GM12872 (cell line): ENCODE data around the gene DRAXIN.

Experiments
- TF ChIP-seq, protein P1 (sequence below): IDR thresholded peaks from 3 replicates; pipeline ENCODE4 v1.5.1; 2011; ENCODE audit warnings: low read depth, mild to moderate bottlenecking, low read length, moderate library complexity; ENCODE audit not compliant: insufficient read depth

DRAXIN gene

DNA sequence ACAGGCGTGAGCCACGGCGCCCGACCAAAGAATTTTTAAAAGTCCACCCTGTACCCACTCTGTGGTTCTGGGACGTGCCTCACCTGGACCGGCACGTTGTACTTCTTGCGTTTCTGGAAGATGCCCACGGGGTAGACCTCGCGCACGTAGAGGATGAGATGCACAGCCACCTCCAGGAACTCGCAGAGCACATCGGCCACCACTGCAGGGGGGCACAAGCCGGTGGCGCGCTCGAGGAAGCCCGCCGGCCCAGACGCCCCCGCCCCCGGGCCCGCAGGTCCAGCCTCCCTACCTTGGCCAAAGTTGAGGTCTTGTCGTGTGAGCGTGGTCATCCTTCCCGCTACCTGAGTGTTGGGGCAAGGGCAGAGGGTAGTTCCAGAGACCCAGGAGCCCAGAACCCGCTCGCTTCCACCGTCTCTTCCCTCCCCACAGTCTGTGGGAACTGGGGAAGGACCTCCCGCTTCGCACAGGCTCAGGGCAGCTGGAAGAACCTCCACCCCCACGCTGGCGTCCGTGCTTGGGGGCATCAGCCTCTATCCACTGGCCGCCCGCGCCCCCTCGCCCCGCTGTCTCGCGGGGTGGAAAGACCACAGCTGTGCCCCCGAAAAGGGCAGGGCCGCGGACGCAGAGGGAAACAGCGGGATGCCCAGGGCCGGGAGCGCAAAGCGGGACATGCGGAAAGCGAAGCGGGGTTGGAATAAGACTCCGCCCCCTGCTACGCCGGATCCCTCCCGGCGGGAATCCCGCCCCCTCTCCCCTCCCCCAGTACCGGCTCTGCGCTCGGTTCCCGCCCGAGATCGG lies 11.0 kb upstream of the DRAXIN start:
- TF ChIP-seq, protein P1, sequence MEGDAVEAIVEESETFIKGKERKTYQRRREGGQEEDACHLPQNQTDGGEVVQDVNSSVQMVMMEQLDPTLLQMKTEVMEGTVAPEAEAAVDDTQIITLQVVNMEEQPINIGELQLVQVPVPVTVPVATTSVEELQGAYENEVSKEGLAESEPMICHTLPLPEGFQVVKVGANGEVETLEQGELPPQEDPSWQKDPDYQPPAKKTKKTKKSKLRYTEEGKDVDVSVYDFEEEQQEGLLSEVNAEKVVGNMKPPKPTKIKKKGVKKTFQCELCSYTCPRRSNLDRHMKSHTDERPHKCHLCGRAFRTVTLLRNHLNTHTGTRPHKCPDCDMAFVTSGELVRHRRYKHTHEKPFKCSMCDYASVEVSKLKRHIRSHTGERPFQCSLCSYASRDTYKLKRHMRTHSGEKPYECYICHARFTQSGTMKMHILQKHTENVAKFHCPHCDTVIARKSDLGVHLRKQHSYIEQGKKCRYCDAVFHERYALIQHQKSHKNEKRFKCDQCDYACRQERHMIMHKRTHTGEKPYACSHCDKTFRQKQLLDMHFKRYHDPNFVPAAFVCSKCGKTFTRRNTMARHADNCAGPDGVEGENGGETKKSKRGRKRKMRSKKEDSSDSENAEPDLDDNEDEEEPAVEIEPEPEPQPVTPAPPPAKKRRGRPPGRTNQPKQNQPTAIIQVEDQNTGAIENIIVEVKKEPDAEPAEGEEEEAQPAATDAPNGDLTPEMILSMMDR: no peak

DNA sequence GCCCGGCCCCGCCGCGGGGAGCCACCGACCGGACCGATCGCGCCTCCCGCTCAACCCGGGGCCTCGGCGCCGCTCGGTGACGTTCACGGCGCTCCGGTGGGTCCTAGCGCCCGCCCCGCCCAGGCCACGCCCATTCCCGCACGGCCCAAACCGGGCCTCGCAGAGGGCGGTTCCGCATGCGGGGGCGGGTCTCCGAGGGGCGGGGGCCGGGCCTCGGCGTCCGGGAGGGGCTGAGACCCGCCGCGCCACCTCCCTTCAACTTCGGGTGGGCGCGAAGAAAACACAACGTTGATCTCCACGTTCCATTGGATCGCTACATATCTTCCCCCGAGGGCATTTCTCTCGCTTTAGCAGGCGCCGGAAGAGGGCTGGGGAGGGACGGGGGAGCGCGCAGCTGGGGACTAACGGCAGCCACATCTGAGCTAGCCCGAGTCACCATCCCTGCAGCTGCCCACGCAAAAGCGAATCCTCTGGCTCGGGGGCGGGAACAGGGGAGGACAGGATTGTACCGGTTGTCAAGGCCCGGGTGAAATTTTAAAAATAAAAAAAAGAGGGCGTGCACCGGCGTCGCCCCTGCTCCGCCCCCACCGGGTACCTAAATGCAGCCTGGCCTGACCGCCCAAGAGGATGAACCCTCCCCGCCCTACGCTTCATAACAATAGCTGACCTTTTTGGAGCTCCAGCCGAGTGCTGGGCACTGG lies 10.3 kb upstream of the DRAXIN start, which contains the start of gene MAD2L2:
MAD2L2 (minus strand) TSS at position 78 of the 701 bp plus-strand sequence. CDS start 547 bp downstream, outside the sequence.
- TF ChIP-seq, protein P1: no peak

DNA sequence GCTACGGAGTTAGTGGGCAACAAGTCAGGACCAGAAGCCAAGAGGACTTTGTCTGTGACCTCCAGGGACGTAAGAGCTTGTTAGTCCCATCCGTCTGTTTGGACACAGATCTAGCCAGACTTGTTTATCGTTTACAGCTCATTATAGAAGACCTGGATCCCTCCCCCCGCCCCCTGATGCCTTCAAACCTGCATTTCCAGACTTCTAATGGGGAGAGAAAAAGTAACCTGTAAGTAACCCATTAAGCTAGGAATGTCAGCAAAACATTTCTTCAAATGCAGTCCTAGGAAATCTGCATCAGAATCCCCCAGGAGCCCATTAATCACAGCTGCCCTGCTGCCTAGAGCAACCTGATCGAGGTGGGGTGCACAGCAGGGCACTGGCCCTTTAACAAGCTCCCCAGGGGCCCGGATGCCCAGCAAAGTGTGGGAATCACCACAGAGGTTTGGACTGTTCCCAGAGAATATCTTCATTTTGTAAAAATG lies 9.2 kb upstream of the DRAXIN start:
- TF ChIP-seq, protein P1: no peak

DNA sequence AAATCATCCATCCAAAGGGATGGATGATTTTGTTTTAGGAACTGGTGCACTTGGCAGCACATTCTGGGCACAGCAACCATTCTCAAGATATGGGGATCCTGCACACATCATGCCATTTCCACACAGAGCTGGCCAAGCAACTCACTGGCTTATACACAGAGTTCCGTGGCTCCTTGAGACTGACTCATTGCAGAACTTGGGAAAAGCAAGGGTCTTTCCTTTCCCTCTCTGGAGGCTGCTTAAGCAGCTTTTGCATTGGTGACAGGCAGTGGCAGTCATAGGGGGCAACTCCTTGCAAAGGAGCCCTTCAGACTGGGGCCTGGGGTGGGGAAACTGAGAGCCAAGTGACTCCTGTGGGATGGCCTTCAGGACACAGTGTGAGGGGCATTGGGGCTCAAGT lies 8.7 kb upstream of the DRAXIN start:
- TF ChIP-seq, protein P1: no peak

DNA sequence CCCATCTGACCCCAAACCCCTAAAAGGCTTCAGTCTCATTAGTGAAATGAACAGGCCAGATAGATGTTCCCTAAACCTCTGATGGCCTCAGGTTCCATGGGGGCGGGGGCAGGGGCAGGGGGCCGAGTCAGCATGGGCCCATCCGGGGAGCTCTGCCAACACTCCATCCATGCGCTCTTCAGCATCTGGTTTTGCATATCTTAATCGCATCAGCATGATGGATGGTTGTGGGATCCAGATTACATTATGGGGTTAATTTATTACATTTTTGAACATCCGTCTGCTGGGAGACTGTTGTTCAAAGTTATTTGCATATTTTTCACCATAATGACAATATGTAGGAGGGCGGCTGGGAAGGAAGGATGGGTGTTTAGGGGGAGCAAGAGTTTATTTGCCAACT lies 7.4 kb upstream of the DRAXIN start:
- TF ChIP-seq, protein P1: no peak

DNA sequence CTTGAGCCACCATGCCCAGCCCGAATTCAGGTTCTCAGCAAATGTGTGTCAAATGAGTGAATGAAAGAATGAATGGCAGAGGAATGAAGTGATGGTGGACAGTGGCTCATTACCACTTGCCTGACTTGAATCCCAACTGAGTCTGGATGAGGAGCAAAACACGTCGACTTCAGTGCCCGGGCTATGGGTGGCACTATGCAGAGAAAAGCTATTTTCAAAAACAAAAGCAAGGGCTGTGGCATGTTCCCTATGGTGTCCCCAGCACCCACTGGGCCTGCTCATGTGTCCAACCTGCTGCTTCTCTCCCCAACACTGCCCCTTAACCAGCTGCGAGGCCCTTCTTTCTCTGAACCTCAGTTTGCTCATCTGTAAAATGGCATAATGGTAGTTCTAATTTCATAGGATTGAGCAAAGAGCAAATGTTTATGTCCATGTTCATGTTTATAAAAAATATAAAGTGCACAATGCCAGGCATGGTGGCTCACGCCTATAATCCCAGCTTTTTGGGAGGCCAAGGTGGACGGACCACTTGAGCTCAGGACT lies 6.2 kb upstream of the DRAXIN start:
- TF ChIP-seq, protein P1: no peak

DNA sequence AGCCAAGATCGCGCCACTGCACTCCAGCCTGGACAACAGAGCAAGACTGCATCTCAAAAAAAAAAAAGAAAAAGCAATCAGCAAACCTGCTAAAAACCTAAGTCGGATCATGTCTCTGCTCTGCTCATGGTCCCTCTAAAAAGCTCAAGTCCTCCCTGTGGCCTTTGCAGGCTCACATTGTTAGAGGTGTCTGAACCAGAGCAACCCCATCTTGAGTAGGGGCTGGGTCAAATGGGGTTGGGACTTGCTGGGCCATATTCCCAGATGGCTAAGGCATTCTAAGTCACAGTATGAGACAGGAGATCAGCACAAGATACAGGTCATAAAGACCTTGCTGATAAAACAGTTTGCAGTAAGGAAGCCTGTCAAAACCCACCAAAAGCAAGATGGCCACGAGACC lies 3.0 kb upstream of the DRAXIN start:
- TF ChIP-seq, protein P1: no peak
